Measurements from ENCODE around the gene DENND4A.

The DENND4A gene

DNA sequence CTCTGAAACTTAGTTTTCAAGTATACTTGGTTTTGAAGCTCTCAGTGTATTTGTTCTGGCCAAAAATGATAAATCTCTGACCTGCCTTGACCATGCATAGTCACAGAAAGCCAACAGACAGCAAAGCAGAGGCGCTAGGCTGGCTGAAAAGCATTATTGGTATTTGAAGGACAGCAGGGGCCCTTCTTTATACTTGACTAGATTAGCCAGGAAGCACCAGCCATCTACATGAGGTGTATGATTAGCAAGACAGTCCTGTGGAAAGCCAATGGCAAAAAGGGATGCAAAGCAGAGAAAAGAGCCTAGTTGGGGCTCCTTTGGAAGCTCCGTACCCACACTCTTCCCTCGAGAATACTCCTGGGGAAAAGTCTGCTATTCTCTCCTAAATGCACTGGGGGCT is 162.5 kb downstream of the DENND4A start:
- H3K4me3 ChIP-seq (ENCODE audit: low read length in 2 of 2), result no peak overlapping the region
- no peak overlapping the region for H3K4me2 ChIP-seq (ENCODE audit: insufficient read depth, low read length, poor library complexity, severe bottlenecking)
- H4K91ac ChIP-seq (ENCODE audit: low read depth, low read length, poor library complexity), result no peak overlapping the region
- no peak overlapping the region for H3K14ac ChIP-seq (ENCODE audit: low read length)
- H2BK5ac ChIP-seq (ENCODE audit: low read length), result no peak overlapping the region
- H3K36me3 ChIP-seq (replicated peaks in 1 of 2; ENCODE audit: control insufficient read depth in 2 of 2, insufficient read depth in 2 of 2, low read length in 2 of 2), result peaks cover 0 to 15% of the 10 kb centered on the region in 2 donors
- H3K27me3 ChIP-seq (ENCODE audit: control insufficient read depth in 3 of 3, insufficient read depth in 3 of 3, low read depth in 1 of 3, low read length in 3 of 3), result no peaks in the 10 kb centered on the region
- no peak overlapping the region for H4K8ac ChIP-seq (ENCODE audit: low read depth, low read length)
- H3K27ac ChIP-seq (replicated peaks; ENCODE audit: low read length), result no peak overlapping the region
- H3K79me1 ChIP-seq (ENCODE audit: low read depth, low read length), result no peaks in the 10 kb centered on the region
- H3K23ac ChIP-seq (ENCODE audit: low read depth, low read length, poor library complexity), result no peak overlapping the region
- no peak overlapping the region for H2BK120ac ChIP-seq (ENCODE audit: low read depth, low read length)
- H2BK15ac ChIP-seq (ENCODE audit: low read length), result no peak overlapping the region
- H3K4ac ChIP-seq (ENCODE audit: low read length), result no peak overlapping the region
- H3K18ac ChIP-seq (ENCODE audit: low read length), result no peak overlapping the region
- peaks cover 0 to 1% of the 10 kb centered on the region in 2 donors for H3K4me1 ChIP-seq (ENCODE audit: control insufficient read depth in 2 of 2, insufficient read depth in 1 of 2, low read depth in 1 of 2, low read length in 2 of 2)
- H3K9me3 ChIP-seq (replicated peaks in 1 of 2; ENCODE audit: control insufficient read depth in 2 of 2, insufficient read depth in 1 of 2, low read depth in 1 of 2, low read length in 2 of 2), result no peaks in the 10 kb centered on the region
- DNase-seq (ENCODE audit: low spot score), result no peak
- no peak overlapping the region for H3K9ac ChIP-seq (ENCODE audit: low read depth, low read length, poor library complexity)
- H2AK5ac ChIP-seq (ENCODE audit: low read depth, low read length), result no peak overlapping the region
- no CpG with 5 or more reads among the region's 3 CpGs for WGBS, 2 donors (ENCODE audit: extremely low coverage in 2 of 2, insufficient read length in 2 of 2, insufficient replicate concordance in 1 of 2)
- H2BK12ac ChIP-seq (ENCODE audit: low read length), result no peak overlapping the region
- no peak overlapping the region for H2AFZ ChIP-seq (ENCODE audit: low read length)

DNA sequence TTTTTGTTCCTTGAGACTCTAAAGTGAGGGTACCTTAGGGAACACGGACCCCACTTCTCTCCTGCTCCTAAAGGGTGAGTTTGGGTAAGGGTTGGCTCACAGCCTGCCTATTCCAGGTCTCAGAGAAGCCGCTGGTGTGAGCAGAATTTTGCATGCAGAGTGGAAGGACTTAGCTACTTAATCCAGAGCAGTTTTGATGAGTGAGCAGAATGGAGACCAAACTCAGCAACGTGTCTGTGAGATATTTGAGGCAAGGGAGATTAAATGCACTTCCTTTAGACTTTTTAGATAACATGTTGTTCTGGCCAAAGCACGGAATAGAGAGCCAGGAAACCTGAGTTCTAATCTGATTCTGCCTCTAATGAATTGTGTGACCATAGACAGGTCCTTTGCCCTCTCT is 165.2 kb downstream of the DENND4A start:
- Histone ChIP-seq H2BK120ac (ENCODE audit: low read depth, low read length) (no peak overlapping the region), H2BK12ac (ENCODE audit: low read length) (no peak overlapping the region), H3K27ac (replicated peaks; ENCODE audit: low read length) (no peak overlapping the region), H3K79me1 (ENCODE audit: low read depth, low read length) (no peaks in the 10 kb centered on the region), H3K27me3 (ENCODE audit: control insufficient read depth in 3 of 3, insufficient read depth in 3 of 3, low read depth in 1 of 3, low read length in 3 of 3) (no peaks in the 10 kb centered on the region), H4K91ac (ENCODE audit: low read depth, low read length, poor library complexity) (no peak overlapping the region), H3K18ac (ENCODE audit: low read length) (no peak overlapping the region), H3K4me3 (ENCODE audit: low read length in 2 of 2) (no peak overlapping the region), H3K9me3 (replicated peaks in 1 of 2; ENCODE audit: control insufficient read depth in 2 of 2, insufficient read depth in 1 of 2, low read depth in 1 of 2, low read length in 2 of 2) (no peaks in the 10 kb centered on the region), H3K4me2 (ENCODE audit: insufficient read depth, low read length, poor library complexity, severe bottlenecking) (no peak overlapping the region), H2AK5ac (ENCODE audit: low read depth, low read length) (no peak overlapping the region), H3K4ac (ENCODE audit: low read length) (no peak overlapping the region), H3K14ac (ENCODE audit: low read length) (no peak overlapping the region), H2AFZ (ENCODE audit: low read length) (no peak overlapping the region), H2BK5ac (ENCODE audit: low read length) (no peak overlapping the region), H2BK15ac (ENCODE audit: low read length) (no peak overlapping the region), H3K9ac (ENCODE audit: low read depth, low read length, poor library complexity) (no peak overlapping the region), H3K23ac (ENCODE audit: low read depth, low read length, poor library complexity) (no peak overlapping the region), H4K8ac (ENCODE audit: low read depth, low read length) (no peak overlapping the region), H3K4me1 (ENCODE audit: control insufficient read depth in 2 of 2, insufficient read depth in 1 of 2, low read depth in 1 of 2, low read length in 2 of 2) (no peaks in the 10 kb centered on the region), H3K36me3 (replicated peaks in 1 of 2; ENCODE audit: control insufficient read depth in 2 of 2, insufficient read depth in 2 of 2, low read length in 2 of 2) (peaks cover 0 to 18% of the 10 kb centered on the region in 2 donors)
- WGBS, 2 donors (ENCODE audit: extremely low coverage in 2 of 2, insufficient read length in 2 of 2, insufficient replicate concordance in 1 of 2), result no CpG with 5 or more reads among the region's 4 CpGs
- DNase-seq (ENCODE audit: low spot score), result no peak

GRCh38 chr15:65623103-65623502 is 169.0 kb downstream of the DENND4A start:
- no peak overlapping the region for H3K23ac ChIP-seq (ENCODE audit: low read depth, low read length, poor library complexity)
- H2AFZ ChIP-seq (ENCODE audit: low read length), result no peak overlapping the region
- H3K36me3 ChIP-seq (replicated peaks in 1 of 2; ENCODE audit: control insufficient read depth in 2 of 2, insufficient read depth in 2 of 2, low read length in 2 of 2), result peaks cover 0 to 18% of the 10 kb centered on the region in 2 donors
- H3K9ac ChIP-seq (ENCODE audit: low read depth, low read length, poor library complexity), result no peak overlapping the region
- H3K27ac ChIP-seq (replicated peaks; ENCODE audit: low read length), result no peak overlapping the region
- no peak for DNase-seq (ENCODE audit: low spot score)
- no peaks in the 10 kb centered on the region for H3K79me1 ChIP-seq (ENCODE audit: low read depth, low read length)
- no peaks in the 10 kb centered on the region for H3K4me1 ChIP-seq (ENCODE audit: control insufficient read depth in 2 of 2, insufficient read depth in 1 of 2, low read depth in 1 of 2, low read length in 2 of 2)
- H2BK12ac ChIP-seq (ENCODE audit: low read length), result no peak overlapping the region
- no peak overlapping the region for H3K4ac ChIP-seq (ENCODE audit: low read length)
- no peak overlapping the region for H2BK120ac ChIP-seq (ENCODE audit: low read depth, low read length)
- H3K9me3 ChIP-seq (replicated peaks in 1 of 2; ENCODE audit: control insufficient read depth in 2 of 2, insufficient read depth in 1 of 2, low read depth in 1 of 2, low read length in 2 of 2), result no peaks in the 10 kb centered on the region
- H4K8ac ChIP-seq (ENCODE audit: low read depth, low read length), result no peak overlapping the region
- H4K91ac ChIP-seq (ENCODE audit: low read depth, low read length, poor library complexity), result no peak overlapping the region
- no peak overlapping the region for H2BK5ac ChIP-seq (ENCODE audit: low read length)
- no peak overlapping the region for H2BK15ac ChIP-seq (ENCODE audit: low read length)
- H3K27me3 ChIP-seq (ENCODE audit: control insufficient read depth in 3 of 3, insufficient read depth in 3 of 3, low read depth in 1 of 3, low read length in 3 of 3), result no peaks in the 10 kb centered on the region
- no peak overlapping the region for H3K4me3 ChIP-seq (ENCODE audit: low read length in 2 of 2)
- H3K18ac ChIP-seq (ENCODE audit: low read length), result no peak overlapping the region
- H3K14ac ChIP-seq (ENCODE audit: low read length), result no peak overlapping the region
- H2AK5ac ChIP-seq (ENCODE audit: low read depth, low read length), result no peak overlapping the region
- no peak overlapping the region for H3K4me2 ChIP-seq (ENCODE audit: insufficient read depth, low read length, poor library complexity, severe bottlenecking)

GRCh38 chr15:65621638-65622037 is 170.5 kb downstream of the DENND4A start, which contains the start of gene SLC24A1:
SLC24A1 (plus strand) TSS chr15:65621938; CDS start chr15:65624081, 2,143 bp downstream.
- H3K4me3 ChIP-seq (ENCODE audit: low read length in 2 of 2), result no peak within 1 kb of the TSS
- H4K91ac ChIP-seq (ENCODE audit: low read depth, low read length, poor library complexity), result no peak within 1 kb of the TSS
- no peak within 1 kb of the TSS for H3K23ac ChIP-seq (ENCODE audit: low read depth, low read length, poor library complexity)
- H3K9me3 ChIP-seq (replicated peaks in 1 of 2; ENCODE audit: control insufficient read depth in 2 of 2, insufficient read depth in 1 of 2, low read depth in 1 of 2, low read length in 2 of 2), result no peaks in the 10 kb centered on the region
- H3K18ac ChIP-seq (ENCODE audit: low read length), result no peak within 1 kb of the TSS
- H2AK5ac ChIP-seq (ENCODE audit: low read depth, low read length), result no peak within 1 kb of the TSS
- H2BK5ac ChIP-seq (ENCODE audit: low read length), result no peak within 1 kb of the TSS
- H3K36me3 ChIP-seq (replicated peaks in 1 of 2; ENCODE audit: control insufficient read depth in 2 of 2, insufficient read depth in 2 of 2, low read length in 2 of 2), result peaks cover 0 to 18% of the 10 kb centered on the region in 2 donors
- H3K79me1 ChIP-seq (ENCODE audit: low read depth, low read length), result no peaks in the 10 kb centered on the region
- no peak within 1 kb of the TSS for H2AFZ ChIP-seq (ENCODE audit: low read length)
- H3K9ac ChIP-seq (ENCODE audit: low read depth, low read length, poor library complexity), result no peak within 1 kb of the TSS
- no peak within 1 kb of the TSS for H2BK12ac ChIP-seq (ENCODE audit: low read length)
- no peak within 1 kb of the TSS for H3K4me2 ChIP-seq (ENCODE audit: insufficient read depth, low read length, poor library complexity, severe bottlenecking)
- H2BK120ac ChIP-seq (ENCODE audit: low read depth, low read length), result no peak within 1 kb of the TSS
- H3K14ac ChIP-seq (ENCODE audit: low read length), result no peak within 1 kb of the TSS
- no peaks in the 10 kb centered on the region for H3K27me3 ChIP-seq (ENCODE audit: control insufficient read depth in 3 of 3, insufficient read depth in 3 of 3, low read depth in 1 of 3, low read length in 3 of 3)
- H3K27ac ChIP-seq (replicated peaks; ENCODE audit: low read length), result no peak within 1 kb of the TSS
- no peak within 1 kb of the TSS for H2BK15ac ChIP-seq (ENCODE audit: low read length)
- no peak for DNase-seq (ENCODE audit: low spot score)
- H3K4me1 ChIP-seq (ENCODE audit: control insufficient read depth in 2 of 2, insufficient read depth in 1 of 2, low read depth in 1 of 2, low read length in 2 of 2), result no peaks in the 10 kb centered on the region
- no peak within 1 kb of the TSS for H4K8ac ChIP-seq (ENCODE audit: low read depth, low read length)
- no CpG with 5 or more reads among the region's 6 CpGs for WGBS, 2 donors (ENCODE audit: extremely low coverage in 2 of 2, insufficient read length in 2 of 2, insufficient replicate concordance in 1 of 2)
- H3K4ac ChIP-seq (ENCODE audit: low read length), result no peak within 1 kb of the TSS
